SK-N-SH (cell line): ENCODE results near the gene RASGRP4. TPM values are rescaled to one million over a fixed set of nuclear protein-coding genes. Genes with fewer than 3 reads are reported as not detected.

Experiments used
- polyA plus RNA-seq, 3 experiments: library from polyadenylated mRNA; depleted of rRNA; stranded (reverse); fragments of >200 nt; gene quantifications; 2 replicates each; pipeline ENCODE4 v1.2.3, GENCODE V29; 2012

The RASGRP4 gene
- polyA plus RNA-seq, 1 of the 3 experiments (the other 2 are of a cell fraction) = not detected

Other genes starting within 250 kb of the RASGRP4 start
- gene DPF1, start 202.0 kb downstream of the RASGRP4 start, polyA plus RNA-seq (2012; rRNA removed) = 4.3 and 4.8 TPM in 2 replicates
- gene PPP1R14A, start 169.8 kb downstream of the RASGRP4 start, polyA plus RNA-seq (2012; rRNA removed) = 1.1 and 1.6 TPM in 2 replicates
- 1.0 TPM in 2 replicates for gene SPINT2, start 161.6 kb downstream of the RASGRP4 start, polyA plus RNA-seq (2012; rRNA removed)
- not detected in 2 replicates for gene C19orf33, start 122.0 kb downstream of the RASGRP4 start, polyA plus RNA-seq (2012; rRNA removed)
- 121 and 128 TPM in 2 replicates for gene YIF1B, start 110.3 kb downstream of the RASGRP4 start, polyA plus RNA-seq (2012; rRNA removed)
- 0.26 and 0.29 TPM in 2 replicates for gene KCNK6, start 106.4 kb downstream of the RASGRP4 start, polyA plus RNA-seq (2012; rRNA removed)
- gene CATSPERG, start 90.4 kb downstream of the RASGRP4 start, polyA plus RNA-seq (2012; rRNA removed) = 2.0 and 2.1 TPM in 2 replicates
- gene PSMD8, start 51.6 kb downstream of the RASGRP4 start, polyA plus RNA-seq (2012; rRNA removed) = 400 and 453 TPM in 2 replicates
- gene GGN, start 38.2 kb downstream of the RASGRP4 start, polyA plus RNA-seq (2012; rRNA removed) = 0.48 and 0.52 TPM in 2 replicates
- 10.5 and 11.1 TPM in 2 replicates for gene SPRED3, start 37.5 kb downstream of the RASGRP4 start, polyA plus RNA-seq (2012; rRNA removed)
- 24.9 and 26.7 TPM in 2 replicates for gene FAM98C, start 23.1 kb downstream of the RASGRP4 start, polyA plus RNA-seq (2012; rRNA removed)
- under 0.01 TPM in 2 replicates for gene RYR1, start 7.5 kb upstream of the RASGRP4 start, polyA plus RNA-seq (2012; rRNA removed)
- 0.31 and 0.37 TPM in 2 replicates for gene MAP4K1, start 191.7 kb upstream of the RASGRP4 start, polyA plus RNA-seq (2012; rRNA removed)
- 405 and 484 TPM in 2 replicates for gene EIF3K, start 193.0 kb upstream of the RASGRP4 start, polyA plus RNA-seq (2012; rRNA removed)
- 494 and 598 TPM in 2 replicates for gene ACTN4, start 221.4 kb upstream of the RASGRP4 start, polyA plus RNA-seq (2012; rRNA removed)